Lower lobe of right lung (tissue), 2 donors: Measurements from ENCODE around the gene EHHADH. TPM values are rescaled to one million over a fixed set of nuclear protein-coding genes. Genes with fewer than 3 reads are reported as not detected.
"Not testable (repeated sequence)": the region's sequence is repeated elsewhere in the genome, so short reads cannot be mapped to it uniquely, and the experiment has no call there.

Experiments
- ATAC-seq, 2 donors: fragments of 200-7000 bp; cut with Tn5 transposase; one replicate each; pipeline ENCODE4 v1.9.1; 2020 to 2022; ENCODE audit warnings: mild to moderate bottlenecking in 2 of 2, moderate library complexity in 2 of 2
- DNase-seq: peaks from one replicate; pipeline ENCODE4 v3.0.0-alpha.2; 2020
- H3K27ac ChIP-seq: fragments of 200-600 bp; one replicate; pipeline ENCODE4 v1.8.0; 2022
- H3K27me3 ChIP-seq: fragments of 200-600 bp; one replicate; pipeline ENCODE4 v1.8.0; 2022; ENCODE audit warnings: low read depth
- H3K36me3 ChIP-seq: fragments of 200-600 bp; one replicate; pipeline ENCODE4 v1.8.0; 2022; ENCODE audit warnings: mild to moderate bottlenecking
- H3K4me1 ChIP-seq: fragments of 200-600 bp; one replicate; pipeline ENCODE4 v1.8.0; 2022
- H3K4me3 ChIP-seq: fragments of 200-600 bp; one replicate; pipeline ENCODE4 v1.8.0; 2022; ENCODE audit warnings: mild to moderate bottlenecking
- H3K9me3 ChIP-seq: fragments of 200-600 bp; one replicate; pipeline ENCODE4 v1.8.0; 2022
- intact Hi-C: fragments of 100-400 bp; cut with DNase I; formaldehyde crosslinking; loops from one replicate; pipeline ENCODE4 v1.11.0; 2022
- total RNA-seq: library from RNA; stranded (reverse); fragmentation: NEBNext Ultra II Directional; extraction: Animal tissue kit (Norgen Biotek cat#: 25700); gene quantifications from one replicate; pipeline ENCODE4 v1.2.1, GENCODE V29; 2021
- TF ChIP-seq, protein P1 (sequence below): fragments of 200-600 bp; IDR thresholded peaks from one replicate; pipeline ENCODE4 v1.8.0; 2022; ENCODE audit warnings: antibody characterized with exemption, mild to moderate bottlenecking
- donor health status: DM: no; HTN: yes; CAD: no; lungs with severe emphysema.

Gene EHHADH
- total RNA-seq, 1 donor from 2014 or later = 11.5 TPM

DNA sequence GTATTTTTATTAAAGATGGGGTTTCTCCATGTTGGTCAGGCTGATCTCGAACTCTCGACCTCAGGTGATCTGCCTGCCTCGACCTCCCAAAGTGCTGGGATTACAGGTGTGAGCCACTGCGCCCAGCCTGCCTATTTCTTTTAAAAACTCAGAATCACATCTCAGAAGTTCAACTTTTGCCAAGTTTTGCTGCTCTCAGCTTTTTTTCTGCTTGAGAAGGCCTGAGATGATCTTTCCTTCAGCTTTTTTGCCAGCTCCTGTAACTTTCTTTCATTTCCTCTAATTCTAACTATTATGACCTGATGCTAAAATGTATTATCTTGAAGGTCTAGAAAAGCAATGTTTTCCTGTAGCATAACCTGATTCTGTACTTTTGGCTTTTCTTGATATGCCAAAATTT is 9.6 kb upstream of the EHHADH start:
- intact Hi-C loops = no loop called here
- H3K4me1 ChIP-seq = no peaks in the 10 kb centered on the region
- DNase-seq = no peak
- ATAC-seq = no peak
- TF ChIP-seq, protein P1, sequence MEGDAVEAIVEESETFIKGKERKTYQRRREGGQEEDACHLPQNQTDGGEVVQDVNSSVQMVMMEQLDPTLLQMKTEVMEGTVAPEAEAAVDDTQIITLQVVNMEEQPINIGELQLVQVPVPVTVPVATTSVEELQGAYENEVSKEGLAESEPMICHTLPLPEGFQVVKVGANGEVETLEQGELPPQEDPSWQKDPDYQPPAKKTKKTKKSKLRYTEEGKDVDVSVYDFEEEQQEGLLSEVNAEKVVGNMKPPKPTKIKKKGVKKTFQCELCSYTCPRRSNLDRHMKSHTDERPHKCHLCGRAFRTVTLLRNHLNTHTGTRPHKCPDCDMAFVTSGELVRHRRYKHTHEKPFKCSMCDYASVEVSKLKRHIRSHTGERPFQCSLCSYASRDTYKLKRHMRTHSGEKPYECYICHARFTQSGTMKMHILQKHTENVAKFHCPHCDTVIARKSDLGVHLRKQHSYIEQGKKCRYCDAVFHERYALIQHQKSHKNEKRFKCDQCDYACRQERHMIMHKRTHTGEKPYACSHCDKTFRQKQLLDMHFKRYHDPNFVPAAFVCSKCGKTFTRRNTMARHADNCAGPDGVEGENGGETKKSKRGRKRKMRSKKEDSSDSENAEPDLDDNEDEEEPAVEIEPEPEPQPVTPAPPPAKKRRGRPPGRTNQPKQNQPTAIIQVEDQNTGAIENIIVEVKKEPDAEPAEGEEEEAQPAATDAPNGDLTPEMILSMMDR = no peak
- no peaks in the 10 kb centered on the region for H3K27me3 ChIP-seq
- no peak overlapping the region for H3K27ac ChIP-seq
- no peak overlapping the region for H3K4me3 ChIP-seq
- no peaks in the 10 kb centered on the region for H3K9me3 ChIP-seq
- no peaks in the 10 kb centered on the region for H3K36me3 ChIP-seq

DNA sequence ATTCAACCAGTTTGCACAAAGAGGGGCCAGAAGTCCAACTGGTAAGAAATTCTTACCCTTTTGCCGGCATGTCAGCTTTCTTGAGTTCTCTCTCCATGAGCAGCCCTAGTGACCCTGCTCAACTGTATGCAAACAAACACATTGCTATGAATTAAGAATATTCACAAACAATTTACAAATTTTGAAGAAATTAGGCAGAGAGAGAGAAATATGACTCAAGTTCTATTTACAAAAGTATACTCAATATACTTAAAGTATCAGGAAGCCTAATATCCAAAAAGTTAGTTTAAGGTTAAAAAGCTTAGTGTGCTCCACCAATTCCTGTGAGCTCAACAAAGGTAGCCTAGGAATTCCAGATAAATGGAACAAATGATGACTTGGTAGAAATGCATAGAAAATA is 3.5 kb upstream of the EHHADH start:
- Histone ChIP-seq H3K4me1 (no peaks in the 10 kb centered on the region), H3K27me3 (no peaks in the 10 kb centered on the region), H3K36me3 (no peaks in the 10 kb centered on the region), H3K27ac (no peak overlapping the region), H3K4me3 (no peak overlapping the region), H3K9me3 (no peaks in the 10 kb centered on the region)
- TF ChIP-seq, protein P1 = no peak
- ATAC-seq (no peak), DNase-seq (no peak)
- intact Hi-C loops = no loop called here

DNA sequence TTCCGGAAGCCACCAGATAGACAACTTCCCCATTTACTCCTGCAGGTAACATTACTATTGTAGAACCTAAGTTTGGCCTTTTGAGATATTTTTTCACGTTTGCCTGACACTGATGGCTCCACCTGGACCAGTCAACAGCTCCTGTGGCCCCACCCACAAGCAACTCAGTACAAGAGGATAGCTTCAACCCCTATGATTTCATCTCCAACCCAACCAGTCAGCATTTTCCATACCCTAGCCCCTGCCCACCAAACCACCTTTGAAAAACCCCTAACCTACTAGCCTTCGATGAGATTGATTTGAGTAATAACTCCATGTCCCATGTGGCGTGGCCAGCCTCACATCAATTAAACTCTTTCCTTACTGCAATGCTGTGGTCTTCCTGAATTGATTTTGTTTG is 950 bp upstream of the EHHADH start:
- Histone ChIP-seq H3K27me3 (no peaks in the 10 kb centered on the region), H3K4me1 (no peaks in the 10 kb centered on the region), H3K4me3 (no peak overlapping the region), H3K27ac (no peak overlapping the region), H3K9me3 (no peaks in the 10 kb centered on the region), H3K36me3 (no peaks in the 10 kb centered on the region)
- intact Hi-C loops = no loop called here
- TF ChIP-seq, protein P1 = no peak
- ATAC-seq (no peak), DNase-seq (no peak)

DNA sequence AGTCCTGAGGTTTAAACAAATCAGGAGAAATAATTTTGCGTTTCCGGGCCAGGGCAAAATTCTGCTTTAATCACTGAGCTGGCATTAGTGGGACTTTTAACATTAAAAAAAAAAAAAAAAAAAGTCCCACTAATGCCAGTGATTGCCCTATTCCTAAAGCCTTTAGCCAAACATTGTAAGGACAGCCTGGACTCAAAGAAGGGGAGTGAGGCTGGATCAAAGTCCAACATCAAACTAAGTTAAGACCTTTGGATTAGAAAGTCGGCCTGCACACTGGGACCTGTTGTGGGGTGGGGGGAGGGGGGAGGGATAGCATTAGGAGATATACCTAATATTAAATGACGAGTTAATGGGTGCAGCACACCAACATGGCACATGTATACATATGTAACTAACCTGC is 716 bp downstream of the EHHADH start:
- not testable (repeated sequence) for DNase-seq

DNA sequence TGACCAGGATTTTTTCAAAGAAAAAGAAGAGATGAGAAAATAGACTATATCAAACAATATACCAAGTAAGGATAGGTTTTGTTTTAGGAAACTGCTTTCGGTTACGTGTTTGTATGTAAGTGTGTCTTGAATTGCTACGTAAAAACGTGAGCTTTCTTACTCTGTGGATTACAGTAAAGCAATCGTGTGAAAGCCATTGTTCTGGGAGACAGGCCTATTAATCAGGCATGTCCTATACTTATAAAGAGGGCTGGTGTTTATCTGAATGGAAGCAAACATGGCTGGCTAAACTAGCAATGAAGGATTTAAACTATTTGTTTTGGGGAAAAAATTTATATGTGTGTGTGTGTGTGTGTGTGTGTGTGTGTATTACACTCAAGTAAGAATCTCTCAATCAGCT is 2.6 kb downstream of the EHHADH start:
- intact Hi-C loops = no loop called here
- H3K27me3 ChIP-seq = no peaks in the 10 kb centered on the region
- H3K4me1 ChIP-seq = no peaks in the 10 kb centered on the region
- ATAC-seq = no peak
- H3K9me3 ChIP-seq = no peaks in the 10 kb centered on the region
- TF ChIP-seq, protein P1 = no peak
- no peaks in the 10 kb centered on the region for H3K36me3 ChIP-seq
- DNase-seq = no peak
- no peak overlapping the region for H3K4me3 ChIP-seq
- no peak overlapping the region for H3K27ac ChIP-seq

More for the DNA sequence above, 716 bp downstream of the EHHADH start:
- H3K4me1 ChIP-seq, H3K36me3 ChIP-seq, H3K9me3 ChIP-seq, H3K27me3 ChIP-seq, H3K27ac ChIP-seq, ATAC-seq, intact Hi-C loops: not testable (repeated sequence)
- H3K4me3 ChIP-seq = peak overlapping the region; percentile 70

DNA sequence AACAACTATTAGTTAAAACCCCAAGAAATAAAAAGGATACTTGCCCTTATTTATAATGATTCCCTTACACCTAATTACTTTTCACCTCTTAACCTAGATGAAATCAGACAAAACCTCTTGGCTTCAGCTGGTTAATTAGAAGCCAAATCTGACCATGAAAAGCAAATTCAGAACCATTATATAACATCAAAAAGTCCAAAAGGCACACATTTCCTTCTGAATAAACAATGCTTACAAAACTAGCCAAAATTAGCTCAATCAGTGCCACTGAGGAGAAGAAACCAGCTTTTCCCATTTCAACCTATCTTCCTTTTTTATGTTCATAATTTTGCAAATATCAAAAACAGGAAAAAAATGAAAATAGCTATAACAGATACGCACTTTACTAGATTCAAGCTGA is 3.2 kb downstream of the EHHADH start:
- TF ChIP-seq, protein P1 = no peak
- ATAC-seq = no peak
- Histone ChIP-seq H3K27me3 (no peaks in the 10 kb centered on the region), H3K36me3 (no peaks in the 10 kb centered on the region), H3K9me3 (no peaks in the 10 kb centered on the region), H3K4me3 (no peak overlapping the region), H3K27ac (no peak overlapping the region), H3K4me1 (no peaks in the 10 kb centered on the region)
- DNase-seq = no peak
- intact Hi-C loops = no loop called here
